Smooth muscle cell (in vitro differentiated cells): Measurements from ENCODE around the gene HOXB9. TPM values are rescaled to one million over a fixed set of nuclear protein-coding genes. Genes with fewer than 3 reads are reported as not detected.
A peak's percentile ranks its signal among the peaks of the same experiment; 100 is the strongest.

Source experiments
- DNase-seq: peaks from one replicate; lab custom pipeline; 2025; ENCODE audit not compliant: unreplicated experiment; lab: John Stamatoyannopoulos, UW
- H2AFZ ChIP-seq: fragments of 200-600 bp; sonication (generic); 2 replicates; pipeline ENCODE4 v1.6.0; 2016; ENCODE audit warnings: antibody characterized with exemption, low read depth, mild to moderate bottlenecking
- H3F3A ChIP-seq: fragments of 200-600 bp; sonication (generic); 2 replicates; pipeline ENCODE4 v1.6.0; 2017; ENCODE audit warnings: antibody characterized with exemption, low read depth
- H3K27ac ChIP-seq: fragments of 200-600 bp; sonication (generic); 2 replicates; pipeline ENCODE4 v1.5.1; 2016; ENCODE audit warnings: low read depth, mild to moderate bottlenecking
- H3K27me3 ChIP-seq: fragments of 200-600 bp; sonication (generic); 2 replicates; pipeline ENCODE4 v1.6.1; 2016; ENCODE audit warnings: low read depth, mild to moderate bottlenecking
- H3K36me3 ChIP-seq: fragments of 200-600 bp; sonication (generic); 2 replicates; pipeline ENCODE4 v1.5.1; 2016; ENCODE audit warnings: low read depth
- H3K4me1 ChIP-seq: fragments of 200-600 bp; sonication (generic); 2 replicates; pipeline ENCODE4 v1.5.1; 2016; ENCODE audit warnings: low read depth
- H3K4me2 ChIP-seq: fragments of 200-600 bp; sonication (generic); 2 replicates; pipeline ENCODE4 v1.6.0; 2016; ENCODE audit warnings: mild to moderate bottlenecking
- H3K4me3 ChIP-seq: fragments of 200-600 bp; sonication (generic); 2 replicates; pipeline ENCODE4 v1.5.1; 2016; ENCODE audit warnings: mild to moderate bottlenecking
- H3K79me2 ChIP-seq: fragments of 200-600 bp; sonication (generic); 2 replicates; pipeline ENCODE4 v1.6.0; 2016; ENCODE audit warnings: low read depth, mild to moderate bottlenecking
- H3K9ac ChIP-seq: fragments of 200-600 bp; sonication (generic); 2 replicates; pipeline ENCODE4 v1.6.0; 2016; ENCODE audit warnings: low read depth
- H3K9me3 ChIP-seq: fragments of 200-600 bp; sonication (generic); replicated peaks from 2 replicates; pipeline ENCODE4 v1.5.1; 2016; ENCODE audit warnings: low read depth
- H4K20me1 ChIP-seq: fragments of 200-600 bp; sonication (generic); 2 replicates; pipeline ENCODE4 v1.6.0; 2016; ENCODE audit warnings: low read depth
- WGBS: methylation state at CpG from one replicate; pipeline ENCODE4 v1.1.7; 2016; ENCODE audit warnings: low lambda C conversion rate; 5-methylcytosine and 5-hydroxymethylcytosine counted together
- polyA plus RNA-seq: library from polyadenylated mRNA; unstranded; fragments of >200 nt; fragmentation: Nextera tagmentation; extraction: Ambion mirVana; gene quantifications from 2 replicates; pipeline ENCODE4 v1.2.1, GENCODE V29; 2016
- total RNA-seq: library from RNA; depleted of rRNA; stranded (reverse); fragments of >200 nt; gene quantifications from 2 replicates; pipeline ENCODE4 v1.2.3, GENCODE V29; 2014
- TF ChIP-seq, protein P1 (sequence below): fragments of 200-600 bp; sonication (generic); IDR thresholded peaks from 2 replicates; pipeline ENCODE4 v1.5.1; 2017; ENCODE audit warnings: borderline replicate concordance, mild to moderate bottlenecking, antibody characterized with exemption; ENCODE audit not compliant: insufficient read depth, poor library complexity, severe bottlenecking

Gene HOXB9
- total and polyA plus RNA-seq, 2 experiments from 2014 or later, result 13.8 to 24.3 TPM

- H3K9ac ChIP-seq, result no peak overlapping the region
- no peaks in the 10 kb centered on the region for H3K9me3 ChIP-seq
These were observed 37.6 kb downstream of the HOXB9 start for GRCh38 chr17:48588528-48588927.

GRCh38 chr17:48588074-48588415 is 38.1 kb downstream of the HOXB9 start:
- WGBS, result 66% methylated on average over 2 of the region's 2 CpGs
- Histone ChIP-seq H2AFZ (no peak overlapping the region), H4K20me1 (peaks cover 99% of the 10 kb centered on the region), H3K27ac (no peak overlapping the region), H3K4me3 (peak overlapping the region; percentile 14), H3K4me2 (peak overlapping the region; percentile 51), H3K9ac (no peak overlapping the region), H3K9me3 (no peaks in the 10 kb centered on the region), H3K79me2 (peaks cover 71% of the 10 kb centered on the region), H3F3A (no peaks in the 10 kb centered on the region), H3K27me3 (peaks cover 77% of the 10 kb centered on the region), H3K4me1 (peaks cover 4% of the 10 kb centered on the region), H3K36me3 (no peaks in the 10 kb centered on the region)
- TF ChIP-seq, protein P1, sequence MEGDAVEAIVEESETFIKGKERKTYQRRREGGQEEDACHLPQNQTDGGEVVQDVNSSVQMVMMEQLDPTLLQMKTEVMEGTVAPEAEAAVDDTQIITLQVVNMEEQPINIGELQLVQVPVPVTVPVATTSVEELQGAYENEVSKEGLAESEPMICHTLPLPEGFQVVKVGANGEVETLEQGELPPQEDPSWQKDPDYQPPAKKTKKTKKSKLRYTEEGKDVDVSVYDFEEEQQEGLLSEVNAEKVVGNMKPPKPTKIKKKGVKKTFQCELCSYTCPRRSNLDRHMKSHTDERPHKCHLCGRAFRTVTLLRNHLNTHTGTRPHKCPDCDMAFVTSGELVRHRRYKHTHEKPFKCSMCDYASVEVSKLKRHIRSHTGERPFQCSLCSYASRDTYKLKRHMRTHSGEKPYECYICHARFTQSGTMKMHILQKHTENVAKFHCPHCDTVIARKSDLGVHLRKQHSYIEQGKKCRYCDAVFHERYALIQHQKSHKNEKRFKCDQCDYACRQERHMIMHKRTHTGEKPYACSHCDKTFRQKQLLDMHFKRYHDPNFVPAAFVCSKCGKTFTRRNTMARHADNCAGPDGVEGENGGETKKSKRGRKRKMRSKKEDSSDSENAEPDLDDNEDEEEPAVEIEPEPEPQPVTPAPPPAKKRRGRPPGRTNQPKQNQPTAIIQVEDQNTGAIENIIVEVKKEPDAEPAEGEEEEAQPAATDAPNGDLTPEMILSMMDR, result no peak
- DNase-seq, result no peak

More at GRCh38 chr17:48588528-48588927, 37.6 kb downstream of the HOXB9 start:
- Histone ChIP-seq H3K27ac (no peak overlapping the region), H3K4me2 (peak overlapping the region; percentile 79), H3F3A (no peaks in the 10 kb centered on the region), H3K4me1 (peaks cover 9% of the 10 kb centered on the region), H3K79me2 (peaks cover 71% of the 10 kb centered on the region), H3K36me3 (no peaks in the 10 kb centered on the region), H2AFZ (no peak overlapping the region), H3K4me3 (peak overlapping the region; percentile 28), H3K27me3 (peaks cover 72% of the 10 kb centered on the region), H4K20me1 (peaks cover 99% of the 10 kb centered on the region)
- DNase-seq, result no peak
- 50% methylated on average over 2 of the region's 2 CpGs for WGBS
- TF ChIP-seq, protein P1, result no peak

DNA sequence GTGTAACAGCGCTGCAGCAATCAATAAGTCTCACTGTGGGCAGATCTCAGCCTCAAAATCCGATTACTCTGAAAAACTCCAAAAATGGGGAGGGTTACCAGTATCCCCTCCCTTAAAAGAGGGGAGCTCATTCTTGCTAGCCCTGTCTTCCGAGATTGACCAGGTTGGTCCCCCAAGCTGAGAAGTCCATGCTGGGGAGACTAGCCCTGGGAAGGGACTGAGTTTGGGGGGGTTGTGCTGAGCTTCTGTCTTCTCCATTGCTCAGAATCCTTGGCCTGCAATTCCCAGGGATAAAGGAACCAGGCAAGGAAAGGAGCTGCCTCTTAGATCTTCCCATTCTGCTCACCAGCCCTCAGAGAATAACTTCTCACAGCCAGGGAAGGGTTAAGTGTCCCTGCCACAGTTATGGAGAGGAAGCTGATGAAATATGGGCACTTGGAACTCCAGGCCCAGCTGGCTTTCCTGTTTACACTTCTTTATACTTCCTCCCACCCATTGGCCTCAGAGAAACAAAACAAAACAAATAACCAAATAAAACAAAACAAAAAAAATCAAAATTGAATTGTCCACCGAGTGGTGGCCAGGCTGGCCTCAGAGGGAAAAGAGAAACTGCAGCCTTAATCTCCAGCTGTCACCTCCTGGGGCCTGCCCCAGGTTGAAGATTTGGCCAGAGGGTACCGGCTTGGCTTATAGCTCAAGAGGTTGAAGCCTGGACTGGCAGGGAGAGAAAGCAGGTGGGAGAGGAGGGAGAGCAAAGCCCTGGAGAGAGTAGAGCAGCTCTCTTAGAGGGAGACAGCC is 38.7 kb downstream of the HOXB9 start:
- peak overlapping the region; percentile 14 for H3K4me3 ChIP-seq
- peak overlapping the region; percentile 51 for H3K4me2 ChIP-seq
- no peak overlapping the region for H2AFZ ChIP-seq
- peaks cover 71% of the 10 kb centered on the region for H3K79me2 ChIP-seq
- no peaks in the 10 kb centered on the region for H3K9me3 ChIP-seq
- no peak for DNase-seq
- no peaks in the 10 kb centered on the region for H3F3A ChIP-seq
- WGBS, result 64% methylated on average over 5 of the region's 5 CpGs
- H3K9ac ChIP-seq, result no peak overlapping the region
- no peaks in the 10 kb centered on the region for H3K4me1 ChIP-seq
- peaks cover 99% of the 10 kb centered on the region for H4K20me1 ChIP-seq
- TF ChIP-seq, protein P1, result no peak
- no peak overlapping the region for H3K27ac ChIP-seq
- H3K36me3 ChIP-seq, result no peaks in the 10 kb centered on the region
- H3K27me3 ChIP-seq, result peaks cover 77% of the 10 kb centered on the region
